Measurements from ENCODE around the gene DNAH17. TPM values are rescaled to one million over a fixed set of nuclear protein-coding genes. Genes with fewer than 3 reads are reported as not detected.

The DNAH17 gene
- total RNA-seq, 4 donors from 2014 or later: under 0.01 TPM; not detected in 2

- 71 to 85% methylated on average over 10 of the region's 10 CpGs for WGBS, 2 donors
- no peak for DNase-seq (ENCODE audit: low spot score in 2 of 2)
- H3K9me3 ChIP-seq: no peaks in the 10 kb centered on the region
- H3K27ac ChIP-seq: no peak overlapping the region
- no peaks in the 10 kb centered on the region for H3K27me3 ChIP-seq
- H3K4me1 ChIP-seq: peaks cover 0 to 27% (median 9%) of the 10 kb centered on the region in 4 donors
- TF ChIP-seq POLR2A (IDR thresholded peaks at IDR 0.05): no peak
- no peak for TF ChIP-seq CTCF (IDR thresholded peaks at IDR 0.05)
- TF ChIP-seq EP300 (IDR thresholded peaks at IDR 0.05): no peak
- H3K36me3 ChIP-seq: peaks cover 0 to 53% (median 4%) of the 10 kb centered on the region in 3 donors
- no peak overlapping the region for H3K4me3 ChIP-seq
Observed at GRCh38 chr17:78429618-78429995, 147.6 kb downstream of the DNAH17 start.

- 80 to 84% methylated on average over 22 to 24 of the region's 24 CpGs for WGBS, 2 donors
- Histone ChIP-seq H3K4me1 (peaks cover 0 to 27% (median 9%) of the 10 kb centered on the region in 4 donors), H3K4me3 (no peak overlapping the region), H3K27me3 (no peaks in the 10 kb centered on the region), H3K9me3 (no peaks in the 10 kb centered on the region), H3K27ac (peak overlapping the region in 1 of 4 donors; percentile 22), H3K36me3 (peaks cover 0 to 59% (median 4%) of the 10 kb centered on the region in 3 donors)
- no peak for DNase-seq (ENCODE audit: low spot score in 2 of 2)
- TF ChIP-seq POLR2A (IDR thresholded peaks at IDR 0.05) (no peak), CTCF (IDR thresholded peaks at IDR 0.05) (no peak), EP300 (IDR thresholded peaks at IDR 0.05) (no peak)
Observed at GRCh38 chr17:78428836-78429617, 148.2 kb downstream of the DNAH17 start.

GRCh38 chr17:78428025-78428575 is 149.1 kb downstream of the DNAH17 start:
- TF ChIP-seq CTCF (IDR thresholded peaks at IDR 0.05): no peak
- no peak for TF ChIP-seq POLR2A (IDR thresholded peaks at IDR 0.05)
- TF ChIP-seq EP300 (IDR thresholded peaks at IDR 0.05): no peak
- DNase-seq (ENCODE audit: low spot score in 2 of 2): no peak
- H3K27ac ChIP-seq: peak overlapping the region in 1 of 4 donors; percentile 33
- peaks cover 0 to 27% (median 9%) of the 10 kb centered on the region in 4 donors for H3K4me1 ChIP-seq
- no peak overlapping the region for H3K4me3 ChIP-seq
- H3K9me3 ChIP-seq: no peaks in the 10 kb centered on the region
- H3K27me3 ChIP-seq: no peaks in the 10 kb centered on the region
- peaks cover 0 to 68% (median 4%) of the 10 kb centered on the region in 3 donors for H3K36me3 ChIP-seq
- 74 to 84% methylated on average over 11 to 20 of the region's 20 CpGs for WGBS, 2 donors

- Histone ChIP-seq H3K4me1 (peaks cover 0 to 26% (median 4%) of the 10 kb centered on the region in 4 donors), H3K27ac (no peak overlapping the region), H3K36me3 (peaks cover 0 to 74% (median 4%) of the 10 kb centered on the region in 3 donors), H3K27me3 (no peaks in the 10 kb centered on the region), H3K4me3 (no peak overlapping the region), H3K9me3 (no peaks in the 10 kb centered on the region)
- no peak for TF ChIP-seq EP300 (IDR thresholded peaks at IDR 0.05)
- no peak for TF ChIP-seq POLR2A (IDR thresholded peaks at IDR 0.05)
- TF ChIP-seq CTCF (IDR thresholded peaks at IDR 0.05): no peak
- DNase-seq (ENCODE audit: low spot score in 2 of 2): no peak
- whole genome bisulfite sequencing, 2 donors: 86 to 90% methylated on average over 11 of the region's 11 CpGs
Observed at GRCh38 chr17:78427140-78427539, 150.1 kb downstream of the DNAH17 start.

- H3K27ac ChIP-seq: no peak overlapping the region
- no peaks in the 10 kb centered on the region for H3K9me3 ChIP-seq
- H3K36me3 ChIP-seq: peaks cover 0 to 78% (median 4%) of the 10 kb centered on the region in 3 donors
- H3K4me3 ChIP-seq: no peak overlapping the region
- H3K4me1 ChIP-seq: peaks cover 0 to 26% (median 4%) of the 10 kb centered on the region in 4 donors
- 89 to 91% methylated on average over 16 to 22 of the region's 22 CpGs for WGBS, 2 donors
- DNase-seq (ENCODE audit: low spot score in 2 of 2): no peak
- H3K27me3 ChIP-seq: no peaks in the 10 kb centered on the region
- no peak for TF ChIP-seq CTCF (IDR thresholded peaks at IDR 0.05)
- no peak for TF ChIP-seq EP300 (IDR thresholded peaks at IDR 0.05)
- no peak for TF ChIP-seq POLR2A (IDR thresholded peaks at IDR 0.05)
Observed at GRCh38 chr17:78426293-78426879, 150.8 kb downstream of the DNAH17 start.
